Measurements from ENCODE around the gene ASIC4. TPM values are rescaled to one million over a fixed set of nuclear protein-coding genes. Genes with fewer than 3 reads are reported as not detected.

ASIC4 gene
- total and polyA plus RNA-seq, 2 of the 13 experiments (the other 11 are each of a cell fraction or from before 2014, with no cell fraction given), result 0.03 TPM; not detected in 1

DNA sequence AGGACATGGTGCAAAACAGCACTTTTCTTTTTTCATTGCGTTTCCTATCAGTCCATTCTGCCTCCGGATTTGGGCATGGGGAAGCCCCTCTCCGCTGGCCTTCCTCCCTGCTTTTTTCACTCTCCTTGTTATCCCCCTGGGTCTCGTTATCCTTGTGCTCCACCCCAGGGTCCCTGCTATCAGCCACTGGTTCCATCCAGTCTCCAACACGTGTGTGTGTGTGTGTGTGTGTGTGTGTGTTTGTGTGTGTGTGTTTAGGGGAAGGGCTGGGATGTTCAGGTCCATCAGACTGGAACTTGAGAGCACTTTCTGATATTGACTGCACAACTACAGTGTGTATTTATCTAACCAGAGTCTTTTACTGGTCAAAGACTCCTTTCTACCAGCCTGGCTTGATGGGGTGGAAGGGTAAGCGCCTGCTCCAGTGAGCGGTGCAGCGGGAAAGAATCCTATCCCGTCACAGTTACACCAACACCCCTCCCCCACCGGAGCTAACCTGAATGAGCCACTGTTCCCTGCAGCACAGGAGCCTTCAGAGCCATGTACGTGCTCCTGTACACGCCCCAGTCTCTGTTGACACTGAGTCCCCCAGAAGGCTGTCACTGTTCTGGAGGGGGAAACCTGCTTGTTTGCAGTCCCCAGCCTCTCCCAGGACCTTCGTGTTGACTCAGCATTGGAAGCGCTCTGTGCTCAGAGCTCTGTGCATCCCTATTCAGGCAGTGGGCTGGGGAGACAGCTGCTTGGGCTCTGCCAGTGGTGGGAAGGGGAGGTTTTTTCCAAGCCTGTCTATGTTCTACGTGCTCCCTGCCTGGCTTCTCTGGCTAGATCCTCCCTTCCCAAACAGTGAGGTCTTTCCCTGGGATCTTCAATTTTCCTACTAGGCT, 62.5 kb downstream of the ASIC4 start (continued):
- peak; percentile 51; the same call in 1 of the 2 replicates for TF ChIP-seq ZNF143 (CRISPR knock-in tag; IDR thresholded peaks at IDR 0.05)
- peak; percentile 86 for TF ChIP-seq DRAP1 (CRISPR knock-in tag; IDR thresholded peaks at IDR 0.05)
- peak; percentile 97 for TF ChIP-seq DPF2 (CRISPR knock-in tag; IDR thresholded peaks at IDR 0.05; ENCODE audit: borderline replicate concordance, low read depth)
- TF ChIP-seq ARID2 (CRISPR knock-in tag; IDR thresholded peaks at IDR 0.05; ENCODE audit: borderline replicate concordance), result no peak; the same call in 1 of the 2 replicates
- TF ChIP-seq RBM39 (IDR thresholded peaks at IDR 0.05; ENCODE audit: low read depth, low read length, poor library complexity, severe bottlenecking), result peak; percentile 70
- no peak for TF ChIP-seq TCF12 (IDR thresholded peaks at IDR 0.05)
- peak; percentile 96 for TF ChIP-seq TCF12 (CRISPR knock-in tag; IDR thresholded peaks at IDR 0.05)
- TF ChIP-seq, protein P1, sequence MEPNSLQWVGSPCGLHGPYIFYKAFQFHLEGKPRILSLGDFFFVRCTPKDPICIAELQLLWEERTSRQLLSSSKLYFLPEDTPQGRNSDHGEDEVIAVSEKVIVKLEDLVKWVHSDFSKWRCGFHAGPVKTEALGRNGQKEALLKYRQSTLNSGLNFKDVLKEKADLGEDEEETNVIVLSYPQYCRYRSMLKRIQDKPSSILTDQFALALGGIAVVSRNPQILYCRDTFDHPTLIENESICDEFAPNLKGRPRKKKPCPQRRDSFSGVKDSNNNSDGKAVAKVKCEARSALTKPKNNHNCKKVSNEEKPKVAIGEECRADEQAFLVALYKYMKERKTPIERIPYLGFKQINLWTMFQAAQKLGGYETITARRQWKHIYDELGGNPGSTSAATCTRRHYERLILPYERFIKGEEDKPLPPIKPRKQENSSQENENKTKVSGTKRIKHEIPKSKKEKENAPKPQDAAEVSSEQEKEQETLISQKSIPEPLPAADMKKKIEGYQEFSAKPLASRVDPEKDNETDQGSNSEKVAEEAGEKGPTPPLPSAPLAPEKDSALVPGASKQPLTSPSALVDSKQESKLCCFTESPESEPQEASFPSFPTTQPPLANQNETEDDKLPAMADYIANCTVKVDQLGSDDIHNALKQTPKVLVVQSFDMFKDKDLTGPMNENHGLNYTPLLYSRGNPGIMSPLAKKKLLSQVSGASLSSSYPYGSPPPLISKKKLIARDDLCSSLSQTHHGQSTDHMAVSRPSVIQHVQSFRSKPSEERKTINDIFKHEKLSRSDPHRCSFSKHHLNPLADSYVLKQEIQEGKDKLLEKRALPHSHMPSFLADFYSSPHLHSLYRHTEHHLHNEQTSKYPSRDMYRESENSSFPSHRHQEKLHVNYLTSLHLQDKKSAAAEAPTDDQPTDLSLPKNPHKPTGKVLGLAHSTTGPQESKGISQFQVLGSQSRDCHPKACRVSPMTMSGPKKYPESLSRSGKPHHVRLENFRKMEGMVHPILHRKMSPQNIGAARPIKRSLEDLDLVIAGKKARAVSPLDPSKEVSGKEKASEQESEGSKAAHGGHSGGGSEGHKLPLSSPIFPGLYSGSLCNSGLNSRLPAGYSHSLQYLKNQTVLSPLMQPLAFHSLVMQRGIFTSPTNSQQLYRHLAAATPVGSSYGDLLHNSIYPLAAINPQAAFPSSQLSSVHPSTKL (CRISPR knock-in tag; IDR thresholded peaks at IDR 0.05), result peak; percentile 95
- TF ChIP-seq MEIS1 (CRISPR knock-in tag; IDR thresholded peaks at IDR 0.05; ENCODE audit: borderline replicate concordance), result peak; percentile 99
- peak; percentile 69; the same call in 1 of the 2 replicates for TF ChIP-seq TOPORS (CRISPR knock-in tag; IDR thresholded peaks at IDR 0.05)
- TF ChIP-seq SALL1 (CRISPR knock-in tag; IDR thresholded peaks at IDR 0.05), result peak; percentile 99
- no peak for TF ChIP-seq BRD4 (CRISPR knock-in tag; IDR thresholded peaks at IDR 0.05)
- TF ChIP-seq HINFP (CRISPR knock-in tag; IDR thresholded peaks at IDR 0.05; ENCODE audit: low read depth), result peak; percentile 75; the same call in 1 of the 2 replicates
- TF ChIP-seq, protein P2, sequence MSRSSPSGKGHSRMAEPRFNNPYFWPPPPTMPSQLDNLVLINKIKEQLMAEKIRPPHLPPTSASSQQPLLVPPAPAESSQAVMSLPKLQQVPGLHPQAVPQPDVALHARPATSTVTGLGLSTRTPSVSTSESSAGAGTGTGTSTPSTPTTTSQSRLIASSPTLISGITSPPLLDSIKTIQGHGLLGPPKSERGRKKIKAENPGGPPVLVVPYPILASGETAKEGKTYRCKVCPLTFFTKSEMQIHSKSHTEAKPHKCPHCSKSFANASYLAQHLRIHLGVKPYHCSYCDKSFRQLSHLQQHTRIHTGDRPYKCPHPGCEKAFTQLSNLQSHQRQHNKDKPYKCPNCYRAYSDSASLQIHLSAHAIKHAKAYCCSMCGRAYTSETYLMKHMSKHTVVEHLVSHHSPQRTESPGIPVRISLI (CRISPR knock-in tag; IDR thresholded peaks at IDR 0.05; ENCODE audit: borderline replicate concordance), result peak; percentile 72; the same call in 1 of the 2 replicates
- peak; percentile 91 for TF ChIP-seq FOXJ3 (CRISPR knock-in tag; IDR thresholded peaks at IDR 0.05; ENCODE audit: borderline replicate concordance)
- TF ChIP-seq CSRNP2 (CRISPR knock-in tag; conservative IDR thresholded peaks at IDR 0.05; ENCODE audit: low read depth), result no peak
- TF ChIP-seq, protein P3, sequence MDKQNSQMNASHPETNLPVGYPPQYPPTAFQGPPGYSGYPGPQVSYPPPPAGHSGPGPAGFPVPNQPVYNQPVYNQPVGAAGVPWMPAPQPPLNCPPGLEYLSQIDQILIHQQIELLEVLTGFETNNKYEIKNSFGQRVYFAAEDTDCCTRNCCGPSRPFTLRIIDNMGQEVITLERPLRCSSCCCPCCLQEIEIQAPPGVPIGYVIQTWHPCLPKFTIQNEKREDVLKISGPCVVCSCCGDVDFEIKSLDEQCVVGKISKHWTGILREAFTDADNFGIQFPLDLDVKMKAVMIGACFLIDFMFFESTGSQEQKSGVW (CRISPR knock-in tag; IDR thresholded peaks at IDR 0.05; ENCODE audit: borderline replicate concordance), result no peak

Data from HepG2 (cell line).